Naive B cell (primary cell): ENCODE data around the gene RHBDD3. TPM values are rescaled to one million over a fixed set of nuclear protein-coding genes. Genes with fewer than 3 reads are reported as not detected.
"Not testable (repeated sequence)": the region's sequence is repeated elsewhere in the genome, so short reads cannot be mapped to it uniquely, and the experiment has no call there.

Experiments
- ATAC-seq, 2 donors: fragments of 150-1000 bp; cut with Tn5 transposase; 2 replicates each; pipeline ENCODE4 v1.10.0; 2021; ENCODE audit warnings: low read depth in 2 of 2, mild to moderate bottlenecking in 2 of 2, moderate library complexity in 2 of 2
- DNase-seq: peaks from one replicate; pipeline ENCODE4 v3.0.0; 2022
- H3K27ac Mint-ChIP-seq, 6 donors: one replicate each; pipeline ENCODE4 v1.8.0; 2020 to 2022; ENCODE audit warnings: mild to moderate bottlenecking in 6 of 6, mixed read lengths in 6 of 6, moderate library complexity in 5 of 6, inconsistent platforms in 2 of 6
- H3K27me3 Mint-ChIP-seq, 3 donors: one replicate each; pipeline ENCODE4 v1.8.0; 2021 to 2022; ENCODE audit warnings: mixed read lengths in 3 of 3, mild to moderate bottlenecking in 1 of 3
- H3K36me3 Mint-ChIP-seq, 2 donors: one replicate each; pipeline ENCODE4 v1.8.0; 2020 to 2022; ENCODE audit warnings: mixed read lengths in 2 of 2, inconsistent platforms in 1 of 2, mild to moderate bottlenecking in 1 of 2
- H3K4me1 Mint-ChIP-seq, 3 donors: one replicate each; pipeline ENCODE4 v1.8.0; 2020 to 2022; ENCODE audit warnings: mixed read lengths in 3 of 3, inconsistent platforms in 1 of 3, mild to moderate bottlenecking in 1 of 3, moderate library complexity in 1 of 3
- H3K4me3 Mint-ChIP-seq, 8 donors: one replicate each; pipeline ENCODE4 v1.8.0; 2020 to 2022; ENCODE audit warnings: mild to moderate bottlenecking in 8 of 8, mixed read lengths in 8 of 8, moderate library complexity in 8 of 8, inconsistent platforms in 2 of 8
- H3K9me3 Mint-ChIP-seq, 7 donors: one replicate each; pipeline ENCODE4 v1.8.0; 2020 to 2022; ENCODE audit warnings: mixed read lengths in 7 of 7, mild to moderate bottlenecking in 5 of 7, inconsistent platforms in 2 of 7, moderate library complexity in 1 of 7
- polyA plus RNA-seq, 6 donors: library from polyadenylated mRNA; unstranded; fragments of 300-500 nt; fragmentation: Illumina TruSeq; gene quantifications; one replicate each; pipeline ENCODE4 v1.2.3, GENCODE V29; 2021; ENCODE audit warnings: low read depth in 6 of 6

RHBDD3 gene
- polyA plus RNA-seq, 6 donors from 2014 or later, result 0.72 to 4.2 (median 2.9) TPM; not detected in 1

DNA sequence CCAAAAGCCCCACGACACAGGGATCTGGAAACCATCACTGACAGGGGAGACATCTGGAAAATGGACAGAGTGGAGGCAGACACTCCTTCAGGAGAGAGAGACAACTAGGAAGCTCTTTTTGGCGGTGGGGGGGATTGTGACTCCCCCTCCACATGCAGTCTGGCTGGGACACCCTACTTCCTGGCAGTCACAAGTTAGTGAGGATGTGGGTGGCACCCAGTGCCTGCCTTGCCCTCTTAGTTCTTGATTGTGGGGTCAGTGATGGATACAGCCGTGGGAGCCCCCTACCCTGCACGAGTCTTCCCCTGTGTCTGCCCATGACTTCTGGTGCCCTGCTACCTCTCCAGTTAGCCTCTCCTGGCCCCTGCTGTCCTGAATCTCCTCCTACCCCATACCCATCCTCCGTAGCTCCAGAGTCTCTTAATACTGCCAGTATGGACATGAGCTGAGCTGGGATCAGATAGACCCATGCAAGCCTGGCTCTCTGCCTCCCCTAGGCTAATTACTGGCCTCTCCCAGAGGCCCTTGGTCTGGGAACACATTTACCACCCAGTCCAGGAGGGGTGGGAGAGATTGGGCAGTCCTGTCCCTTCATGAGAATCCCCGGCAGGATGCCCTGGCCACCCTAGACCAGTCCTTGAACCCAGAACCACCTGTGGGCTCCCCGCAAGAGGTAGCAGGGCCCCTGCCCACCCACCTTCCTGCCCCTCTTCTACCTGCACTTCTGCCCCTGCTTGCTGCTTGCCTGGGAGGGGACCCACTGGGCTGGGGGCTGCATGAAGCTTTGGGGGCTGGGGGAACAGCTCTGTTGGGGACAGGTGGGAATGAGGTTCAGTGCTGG is 22.8 kb downstream of the RHBDD3 start:
- H3K27me3 Mint-ChIP-seq, result peaks cover 15 to 46% (median 30%) of the 10 kb centered on the region in 3 donors
- H3K4me1 Mint-ChIP-seq, result peaks cover 0 to 8% (median 3%) of the 10 kb centered on the region in 3 donors
- H3K4me3 Mint-ChIP-seq, result no peak overlapping the region
- no peak overlapping the region for H3K27ac Mint-ChIP-seq
- H3K9me3 Mint-ChIP-seq, result peaks cover 13 to 39% (median 34%) of the 10 kb centered on the region in 7 donors
- H3K36me3 Mint-ChIP-seq, result peaks cover 14 to 19% of the 10 kb centered on the region in 2 donors
- DNase-seq (no peak), ATAC-seq (no peak)

DNA sequence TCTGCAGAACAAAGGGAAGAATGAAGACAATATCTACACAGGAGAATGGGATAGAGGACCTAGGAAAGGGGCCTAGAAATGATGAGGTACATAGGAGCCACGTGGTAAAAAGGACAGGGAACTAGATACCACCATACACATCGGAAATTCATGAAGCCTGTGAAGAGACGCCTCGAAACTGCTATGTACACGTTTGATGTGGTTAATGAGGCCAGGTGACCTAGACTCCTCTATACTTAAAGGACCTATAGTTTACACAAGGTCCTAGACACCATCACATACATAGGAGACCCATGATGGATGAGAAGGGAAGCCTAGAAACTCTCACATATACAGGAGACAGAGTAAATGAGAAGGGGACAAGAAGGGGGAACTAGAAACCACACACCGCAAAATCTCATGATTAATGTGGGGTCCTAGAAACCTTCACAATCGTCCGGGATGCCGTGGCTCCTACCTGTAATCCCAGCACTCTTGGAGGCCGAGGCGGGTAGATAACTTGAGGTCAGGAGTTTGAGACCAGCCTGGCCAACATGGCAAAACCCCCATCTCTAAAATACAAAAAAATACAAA is 23.8 kb downstream of the RHBDD3 start:
- ATAC-seq, result no peak
- peaks cover 14 to 30% of the 10 kb centered on the region in 2 donors for H3K36me3 Mint-ChIP-seq
- H3K4me1 Mint-ChIP-seq, result peaks cover 0 to 8% (median 3%) of the 10 kb centered on the region in 3 donors
- H3K27me3 Mint-ChIP-seq, result peaks cover 15 to 54% (median 34%) of the 10 kb centered on the region in 3 donors
- H3K27ac Mint-ChIP-seq, result peak overlapping the region in 1 of 6 donors; percentile 70
- no peak for DNase-seq
- peaks cover 18 to 47% (median 42%) of the 10 kb centered on the region in 7 donors for H3K9me3 Mint-ChIP-seq
- H3K4me3 Mint-ChIP-seq, result peak overlapping the region in 1 of 8 donors; percentile 48

DNA sequence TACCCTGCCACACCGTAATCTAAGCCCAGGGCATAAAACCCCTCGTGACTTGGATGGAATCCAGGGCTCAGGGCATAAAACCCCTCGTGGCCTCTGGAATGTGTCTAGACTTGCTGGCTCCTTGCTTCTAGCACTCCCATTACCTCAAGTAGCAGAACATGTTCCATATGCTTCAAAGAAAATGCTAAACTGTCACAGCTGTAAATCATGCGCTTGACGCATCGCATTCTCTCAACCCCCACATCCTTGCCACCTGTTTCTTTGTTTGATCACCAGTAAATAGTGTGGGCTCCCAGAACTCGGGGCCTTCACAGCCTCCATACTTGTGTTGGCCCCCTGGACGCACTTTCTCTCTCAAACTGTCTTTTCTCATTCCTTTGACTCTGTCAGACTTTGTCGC is 27.3 kb downstream of the RHBDD3 start:
- H3K27ac Mint-ChIP-seq, DNase-seq, ATAC-seq, H3K4me1 Mint-ChIP-seq, H3K4me3 Mint-ChIP-seq: not testable (repeated sequence)
- H3K9me3 Mint-ChIP-seq, result peaks cover 18 to 53% (median 45%) of the 10 kb centered on the region in 7 donors
- H3K36me3 Mint-ChIP-seq, result peaks cover 14 to 35% of the 10 kb centered on the region in 2 donors
- peaks cover 13 to 51% (median 34%) of the 10 kb centered on the region in 3 donors for H3K27me3 Mint-ChIP-seq

DNA sequence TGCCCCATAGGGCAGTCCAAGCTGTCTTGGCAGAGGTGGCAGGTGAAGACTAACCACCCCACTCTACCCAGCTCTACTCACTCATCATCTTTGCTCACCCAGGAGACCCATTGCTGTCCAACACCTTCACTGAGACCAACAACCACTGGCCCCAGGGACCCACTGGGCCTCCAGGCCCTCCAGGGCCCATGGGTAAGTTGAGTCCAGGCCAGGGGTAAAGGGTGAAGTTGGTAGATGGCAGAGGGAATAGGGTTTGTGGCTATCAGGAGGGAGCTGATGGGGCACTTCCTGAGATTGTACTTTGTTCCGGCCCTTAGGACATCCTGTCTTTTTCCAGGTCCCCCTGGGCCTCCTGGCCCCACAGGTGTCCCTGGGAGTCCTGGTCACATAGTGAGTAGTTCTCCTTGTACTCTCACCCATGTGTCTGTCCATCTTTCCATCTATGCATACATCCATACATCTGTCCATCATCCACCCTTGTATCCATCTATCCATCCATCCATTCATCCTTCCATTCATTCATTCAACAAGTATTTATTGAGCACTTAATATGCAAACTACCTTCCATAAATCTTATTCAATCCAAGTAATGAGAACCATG is 34.4 kb downstream of the RHBDD3 start:
- ATAC-seq, result no peak
- Mint-ChIP-seq H3K4me3 (no peak overlapping the region), H3K4me1 (no peaks in the 10 kb centered on the region), H3K27ac (no peak overlapping the region), H3K36me3 (peaks cover 0 to 8% of the 10 kb centered on the region in 2 donors), H3K9me3 (peaks cover 5 to 18% (median 7%) of the 10 kb centered on the region in 7 donors), H3K27me3 (peaks cover 9 to 23% (median 18%) of the 10 kb centered on the region in 3 donors)
- no peak for DNase-seq

DNA sequence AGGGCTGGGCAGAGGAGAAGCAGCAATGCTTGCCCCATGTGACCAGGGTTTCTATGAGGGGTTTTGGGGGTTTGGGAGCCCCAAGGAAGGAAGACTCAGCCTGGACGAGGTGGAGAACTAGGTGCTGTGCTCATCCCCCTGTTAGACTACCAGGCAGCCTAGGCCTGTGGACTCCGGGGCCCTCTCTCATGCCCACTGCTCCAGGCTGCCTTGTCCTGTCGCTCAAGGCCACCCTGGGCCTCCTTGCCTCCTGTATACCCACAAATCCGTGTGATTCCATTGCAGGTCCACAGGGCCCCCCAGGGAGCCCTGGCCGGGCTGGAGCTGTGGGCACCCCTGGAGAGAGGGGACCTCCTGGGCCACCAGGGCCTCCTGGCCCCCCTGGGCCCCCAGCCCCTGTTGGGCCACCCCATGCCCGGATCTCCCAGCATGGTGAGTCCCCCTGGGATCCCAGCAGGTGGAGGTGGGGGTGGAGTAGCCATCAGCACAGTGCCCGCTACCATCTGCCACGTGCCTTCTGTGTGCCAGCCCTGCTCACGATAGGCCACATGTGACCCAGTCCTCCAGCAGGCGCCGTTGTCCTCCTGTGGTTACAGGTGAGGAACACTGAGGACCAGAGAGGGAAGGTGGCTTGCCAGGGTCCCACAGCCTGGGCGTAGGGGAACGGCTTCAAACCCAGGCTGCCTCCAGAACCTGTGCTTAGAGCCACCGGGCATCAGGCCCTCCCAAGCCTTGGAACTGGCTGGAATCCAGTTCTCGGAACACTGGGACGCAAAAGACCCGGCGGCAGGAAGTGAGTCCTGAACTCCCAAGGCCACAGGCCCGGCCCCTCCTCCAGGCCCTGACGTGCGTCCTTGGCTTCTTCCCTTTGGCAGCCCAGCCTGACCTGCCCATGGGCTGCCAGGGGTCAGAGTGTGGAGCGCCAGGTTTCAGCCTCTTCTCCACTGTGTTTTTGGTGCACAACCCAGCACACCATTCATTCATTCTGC is 35.5 kb downstream of the RHBDD3 start:
- DNase-seq, result no peak
- Mint-ChIP-seq H3K9me3 (peaks cover 5 to 18% (median 7%) of the 10 kb centered on the region in 7 donors), H3K4me1 (no peaks in the 10 kb centered on the region), H3K4me3 (no peak overlapping the region), H3K27me3 (peaks cover 9 to 25% (median 18%) of the 10 kb centered on the region in 3 donors), H3K27ac (no peak overlapping the region), H3K36me3 (peaks cover 0 to 8% of the 10 kb centered on the region in 2 donors)
- ATAC-seq, result no peak

DNA sequence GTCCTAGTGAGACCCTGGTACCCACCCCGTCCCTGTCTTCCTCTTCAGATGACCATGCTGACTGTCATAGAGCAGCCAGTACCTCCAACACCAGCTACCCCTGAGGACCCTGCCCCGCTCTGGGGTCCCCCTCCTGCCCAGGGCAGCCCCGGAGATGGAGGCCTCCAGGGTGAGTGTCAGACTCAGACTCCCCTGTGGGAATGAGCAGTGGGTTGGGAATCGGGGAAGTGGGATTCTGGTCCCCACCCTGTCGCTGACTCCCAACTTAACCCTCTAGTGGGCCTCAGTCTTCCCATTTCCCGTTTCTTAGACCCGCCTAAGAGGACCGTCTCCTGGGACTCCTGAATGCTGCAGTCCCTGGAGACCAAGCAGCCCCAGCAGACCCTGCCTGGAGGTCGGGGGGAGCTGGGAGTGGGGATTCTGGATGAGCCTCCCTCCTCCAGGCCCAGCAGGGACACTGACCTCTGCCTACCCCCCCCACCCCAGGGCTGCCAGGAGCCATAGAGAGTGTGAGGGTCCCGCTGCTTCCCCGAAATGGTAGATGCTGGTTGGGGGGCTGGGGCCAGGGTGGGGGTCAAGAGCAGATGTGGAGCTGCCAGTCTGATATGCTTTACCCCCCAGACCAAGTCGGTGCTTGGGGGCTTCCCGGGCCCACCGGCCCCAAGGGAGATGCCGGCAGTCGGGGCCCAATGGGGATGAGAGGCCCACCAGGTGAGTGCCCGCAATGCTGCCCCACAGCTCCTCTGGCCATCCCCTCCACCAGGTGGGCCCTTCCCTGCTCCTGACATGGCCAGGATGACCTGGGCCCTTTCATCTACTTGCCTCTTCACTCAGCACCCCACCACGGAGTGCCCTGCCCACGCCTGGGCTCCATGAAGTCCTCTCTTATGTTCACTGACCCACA is 36.6 kb downstream of the RHBDD3 start:
- no peak overlapping the region for H3K4me3 Mint-ChIP-seq
- H3K27me3 Mint-ChIP-seq, result peaks cover 9 to 33% (median 27%) of the 10 kb centered on the region in 3 donors
- H3K27ac Mint-ChIP-seq, result no peak overlapping the region
- H3K9me3 Mint-ChIP-seq, result peaks cover 5 to 18% (median 7%) of the 10 kb centered on the region in 7 donors
- H3K4me1 Mint-ChIP-seq, result no peaks in the 10 kb centered on the region
- no peak for ATAC-seq
- no peak for DNase-seq
- peaks cover 0 to 8% of the 10 kb centered on the region in 2 donors for H3K36me3 Mint-ChIP-seq

DNA sequence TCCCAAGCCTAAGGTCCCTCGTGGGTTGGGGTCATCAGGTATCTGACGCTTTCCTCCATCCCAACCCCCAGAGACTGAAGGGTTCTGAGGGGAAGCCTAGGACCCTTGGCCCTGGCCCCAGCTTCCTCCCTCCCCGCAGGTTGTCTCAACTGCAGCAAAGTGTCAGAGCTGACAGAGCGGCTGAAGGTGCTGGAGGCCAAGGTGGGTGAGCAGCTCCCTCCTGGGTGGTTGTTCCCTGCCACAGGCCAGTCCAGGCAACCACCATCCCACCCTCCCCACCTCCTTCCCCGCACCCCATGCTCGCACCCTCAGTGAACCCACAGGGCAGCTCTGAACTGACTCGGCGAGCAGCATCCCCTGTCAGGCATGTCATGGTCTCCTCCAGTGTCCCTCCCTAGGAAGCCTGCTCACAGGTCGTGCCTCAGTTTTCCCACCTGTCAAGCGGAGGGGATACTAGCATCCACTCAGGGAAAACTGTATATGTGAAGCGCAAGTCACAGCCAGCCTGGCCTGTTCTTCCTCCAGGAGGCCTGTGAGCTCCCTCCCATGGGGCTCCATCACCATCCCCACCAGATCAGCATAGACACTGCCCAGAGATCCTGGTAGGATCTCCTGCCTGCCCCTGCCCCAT is 41.3 kb downstream of the RHBDD3 start:
- no peaks in the 10 kb centered on the region for H3K36me3 Mint-ChIP-seq
- DNase-seq (no peak), ATAC-seq (no peak)
- H3K27me3 Mint-ChIP-seq, result peaks cover 9 to 41% (median 27%) of the 10 kb centered on the region in 3 donors
- no peaks in the 10 kb centered on the region for H3K9me3 Mint-ChIP-seq
- no peak overlapping the region for H3K27ac Mint-ChIP-seq
- H3K4me1 Mint-ChIP-seq, result no peaks in the 10 kb centered on the region
- H3K4me3 Mint-ChIP-seq, result no peak overlapping the region

DNA sequence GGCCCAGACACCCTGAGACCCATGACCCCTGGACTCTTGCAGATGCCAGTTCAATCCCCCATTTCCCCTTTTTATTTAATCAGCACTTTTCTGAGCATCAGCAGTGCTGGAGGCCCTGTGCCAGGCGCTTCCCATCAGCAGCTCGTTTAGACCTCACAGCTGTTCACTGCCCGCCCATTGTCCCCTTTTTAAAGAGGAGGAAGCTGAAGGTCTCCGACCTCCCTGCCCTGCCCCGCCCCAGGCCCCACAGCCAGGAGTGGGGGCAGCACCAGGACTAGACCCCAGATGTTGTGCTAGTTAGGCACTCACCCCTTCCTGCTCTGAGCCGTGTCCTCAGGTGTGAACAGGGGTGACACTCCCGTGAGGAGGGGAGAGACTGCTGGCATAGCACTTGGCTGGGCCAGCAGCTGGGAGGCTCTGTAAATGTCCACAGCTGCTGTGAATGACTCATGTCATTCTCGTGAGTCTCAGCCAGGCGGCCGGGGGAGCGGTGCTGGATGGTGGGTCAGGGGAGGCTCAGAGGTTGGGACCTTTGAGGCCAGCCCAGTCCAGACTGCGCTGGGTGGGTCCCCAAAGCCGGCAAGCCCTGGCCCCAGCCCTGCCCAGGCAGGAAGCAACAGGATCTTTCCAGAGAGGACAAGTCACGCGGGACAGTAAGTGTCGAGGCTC is 42.2 kb downstream of the RHBDD3 start:
- H3K27ac Mint-ChIP-seq, result no peak overlapping the region
- H3K27me3 Mint-ChIP-seq, result peaks cover 11 to 44% (median 30%) of the 10 kb centered on the region in 3 donors
- H3K36me3 Mint-ChIP-seq, result no peaks in the 10 kb centered on the region
- no peaks in the 10 kb centered on the region for H3K9me3 Mint-ChIP-seq
- H3K4me1 Mint-ChIP-seq, result no peaks in the 10 kb centered on the region
- DNase-seq, result no peak
- ATAC-seq, result no peak
- H3K4me3 Mint-ChIP-seq, result no peak overlapping the region

DNA sequence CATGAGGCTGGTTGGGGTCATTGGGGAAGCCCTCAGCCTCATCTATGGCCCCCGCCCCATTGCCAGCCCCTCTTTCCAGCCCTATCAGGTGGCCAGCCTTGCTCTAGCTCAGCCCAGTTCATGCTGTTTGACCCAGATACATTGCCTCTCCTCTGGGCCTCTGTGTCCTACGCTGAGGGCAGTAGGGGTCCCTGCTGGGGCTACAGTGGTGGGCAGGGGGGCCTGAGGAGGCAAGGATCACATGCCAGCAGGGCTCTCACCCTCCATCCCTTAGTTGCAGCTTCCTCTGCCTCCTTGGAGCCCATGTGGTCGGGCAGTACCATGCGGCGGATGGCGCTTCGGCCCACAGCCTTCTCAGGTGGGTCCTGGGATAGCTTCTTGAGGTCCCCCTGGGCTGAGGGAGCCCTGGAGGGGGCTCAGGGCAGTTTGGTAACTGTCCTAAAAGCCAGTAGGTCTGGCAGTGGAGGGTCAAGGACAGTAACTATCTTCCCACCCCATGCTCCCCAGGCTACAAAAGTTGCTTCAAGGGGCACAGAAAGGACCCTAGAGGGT is 42.8 kb downstream of the RHBDD3 start:
- Mint-ChIP-seq H3K4me3 (no peak overlapping the region), H3K27me3 (peaks cover 12 to 51% (median 37%) of the 10 kb centered on the region in 3 donors), H3K9me3 (no peaks in the 10 kb centered on the region), H3K27ac (no peak overlapping the region), H3K36me3 (no peaks in the 10 kb centered on the region), H3K4me1 (peaks cover 0 to 2% (median 0%) of the 10 kb centered on the region in 3 donors)
- ATAC-seq (no peak), DNase-seq (no peak)

DNA sequence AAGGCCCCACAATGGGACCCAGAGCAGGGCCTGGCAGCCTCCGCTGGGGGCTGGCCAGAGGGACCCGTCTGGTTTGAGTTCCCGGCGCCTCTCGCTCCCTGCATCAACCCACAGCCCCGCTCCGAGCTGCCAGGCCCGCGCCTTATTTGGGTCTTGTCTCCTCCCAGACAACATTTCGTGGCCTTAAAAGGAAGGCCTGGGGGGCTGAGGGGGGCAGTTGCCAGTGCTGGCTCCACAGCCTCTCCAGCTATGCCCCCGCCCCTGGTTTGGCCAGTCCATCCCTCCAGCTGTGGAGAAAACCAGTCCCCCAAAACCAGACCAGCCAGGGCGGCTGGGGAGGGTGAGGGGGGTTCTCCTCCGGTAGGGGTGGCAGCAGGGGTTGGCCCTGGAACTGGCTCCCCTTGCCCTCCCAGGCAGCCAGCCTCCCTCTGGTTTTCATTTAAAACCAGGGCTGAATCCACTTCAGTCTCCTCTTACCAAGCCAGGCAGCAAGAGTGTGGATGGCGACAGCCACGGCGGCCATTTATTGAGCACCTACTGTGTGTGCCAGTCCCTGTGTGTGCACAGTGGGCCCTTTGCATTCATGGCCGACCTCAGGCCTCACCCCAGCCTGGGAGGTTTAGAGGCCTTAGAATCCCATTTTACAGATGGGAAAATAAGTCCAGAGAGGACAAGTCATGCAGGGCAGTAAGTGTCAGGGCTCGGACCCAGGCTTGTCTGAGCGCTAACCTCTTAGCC is 43.5 kb downstream of the RHBDD3 start:
- DNase-seq, result no peak
- Mint-ChIP-seq H3K36me3 (no peaks in the 10 kb centered on the region), H3K4me3 (no peak overlapping the region), H3K27ac (no peak overlapping the region), H3K9me3 (no peaks in the 10 kb centered on the region), H3K4me1 (peaks cover 0 to 2% (median 0%) of the 10 kb centered on the region in 3 donors), H3K27me3 (peaks cover 12 to 55% (median 42%) of the 10 kb centered on the region in 3 donors)
- no peak for ATAC-seq
